K562 (cell line): ENCODE measurements around the gene GTF3C1. TPM values are rescaled to one million over a fixed set of nuclear protein-coding genes. Genes with fewer than 3 reads are reported as not detected.
A peak's percentile ranks its signal among the peaks of the same experiment; 100 is the strongest.

Experiments used
- ATAC-seq: fragments of 200-7000 bp; cut with Tn5 transposase; 3 replicates; pipeline ENCODE4 v1.9.1; 2020; ENCODE audit warnings: moderate library complexity
- BruUV-seq: library from RNA; stranded (reverse); fragments of 400-500 nt; replicated peaks from 2 replicates; lab custom pipeline; 2021; lab: Mats Ljungman, UMichigan
- CTCF ChIA-PET: fragments of 300-600 bp; formaldehyde crosslinking; extraction: SDS; loops from one replicate; lab custom pipeline; 2021; ENCODE audit warnings: low intra/inter-chr PET ratio; lab: Yijun Ruan, JAX
- POLR2A ChIA-PET: fragments of 300-600, 350-650 bp; sonication (Branson Sonifier 250); formaldehyde crosslinking; extraction: SDS; loops from one replicate; lab custom pipeline; 2021; ENCODE audit warnings: antibody characterized with exemption, inconsistent platforms; lab: Yijun Ruan, JAX
- DNase-seq, 4 experiments: peaks; one replicate each; pipeline versions ENCODE4 v3.0.0 to v3.0.0-alpha.2; 2011 to 2018; ENCODE audit warnings: low spot score in 3 of 4, mixed read lengths in 3 of 4; ENCODE audit errors: extremely low read depth in 1 of 4
- FAIRE-seq: peaks from 2 replicates; lab custom pipeline; 2011; peaks lifted over from hg19 to GRCh38; lab: Jason Lieb, UNC
- H2AFZ ChIP-seq: 2 replicates; pipeline ENCODE4 v1.6.0; 2011; ENCODE audit warnings: low read depth, low read length, control low read depth, inconsistent platforms
- H3K27ac ChIP-seq: fragments of 200-600 bp; 3 replicates; pipeline ENCODE4 v1.8.0; 2011; ENCODE audit warnings: low read depth, mild to moderate bottlenecking, control low read depth, inconsistent platforms, low read length, moderate library complexity, mixed read lengths; ENCODE audit errors: extremely low read depth
- H3K27me3 ChIP-seq, 2 experiments: fragments of 300-600 bp in 1 of 2; 2 replicates in 1 of 2; 3 replicates in 1 of 2; pipeline versions ENCODE4 v1.6.0 to v1.8.0; 2011; ENCODE audit warnings: inconsistent platforms in 2 of 2, low read length in 2 of 2, mild to moderate bottlenecking in 1 of 2, mixed read lengths in 1 of 2, moderate library complexity in 1 of 2; ENCODE audit not compliant: control insufficient read depth in 2 of 2, insufficient read depth in 2 of 2
- H3K36me3 ChIP-seq: fragments of 300-600 bp; 3 replicates; pipeline ENCODE4 v1.8.0; 2011; ENCODE audit warnings: mild to moderate bottlenecking, low read length, inconsistent platforms; ENCODE audit not compliant: control insufficient read depth, insufficient read depth
- H3K4me1 ChIP-seq, 2 experiments: fragments of 200-600 bp in 1 of 2; replicated peaks in 1 of 2; 2 replicates in 1 of 2; 3 replicates in 1 of 2; pipeline versions ENCODE4 v1.5.1 to v1.8.0; 2011; ENCODE audit warnings: inconsistent platforms in 2 of 2, low read length in 2 of 2, mild to moderate bottlenecking in 1 of 2, mixed read lengths in 1 of 2, moderate library complexity in 1 of 2; ENCODE audit not compliant: control insufficient read depth in 2 of 2, insufficient read depth in 2 of 2
- H3K4me2 ChIP-seq: 2 replicates; pipeline ENCODE4 v1.6.1; 2011; ENCODE audit warnings: low read length, control low read depth, inconsistent platforms, mixed read lengths; ENCODE audit not compliant: insufficient read depth
- H3K4me3 ChIP-seq: fragments of 200-600 bp; sonication (generic), shearing (Covaris generic); 2 replicates; pipeline ENCODE4 v1.5.1; 2016; ENCODE audit warnings: control low read depth, inconsistent platforms
- H3K79me2 ChIP-seq: fragments of 200-600 bp; 3 replicates; pipeline ENCODE4 v1.8.0; 2011; ENCODE audit warnings: low read length, inconsistent platforms; ENCODE audit not compliant: control insufficient read depth, insufficient read depth
- H3K9ac ChIP-seq, 2 experiments: 2 replicates each; pipeline versions ENCODE4 v1.6.0 to v1.6.1; 2011; ENCODE audit warnings: low read depth in 2 of 2, low read length in 2 of 2, control low read depth in 1 of 2, inconsistent platforms in 1 of 2, mild to moderate bottlenecking in 1 of 2, mixed read lengths in 1 of 2; ENCODE audit not compliant: insufficient read depth in 1 of 2
- H3K9me1 ChIP-seq: one replicate; pipeline ENCODE4 v1.6.0; 2011; ENCODE audit warnings: inconsistent platforms, mild to moderate bottlenecking, low read length, moderate library complexity; ENCODE audit not compliant: control insufficient read depth, insufficient read depth
- H3K9me3 ChIP-seq: replicated peaks from 2 replicates; pipeline ENCODE4 v1.5.1; 2011; ENCODE audit warnings: low read depth, low read length, inconsistent platforms; ENCODE audit not compliant: control insufficient read depth, insufficient read depth
- H4K20me1 ChIP-seq: replicated peaks from 2 replicates; pipeline ENCODE4 v1.6.1; 2011; ENCODE audit warnings: low read length, inconsistent platforms, mixed read lengths; ENCODE audit not compliant: control insufficient read depth, insufficient read depth
- ADNP ChIP-seq: fragments of 200-800 bp; sonication (Bioruptor generic); IDR thresholded peaks from 2 replicates; pipeline ENCODE4 v1.6.1; 2016; ENCODE audit warnings: missing genetic modification characterization, missing compliant biosample characterization
- BCOR ChIP-seq: fragments of 450-650 bp; IDR thresholded peaks from 2 replicates; pipeline ENCODE4 v1.6.1; 2016
- ESRRA ChIP-seq: fragments of 450-650 bp; IDR thresholded peaks from 2 replicates; pipeline ENCODE4 v1.6.1; 2014; ENCODE audit warnings: low read depth, mild to moderate bottlenecking, moderate library complexity, borderline replicate concordance
- KDM1A ChIP-seq, 2 experiments: fragments of 450-650 bp; IDR thresholded peaks; 2 replicates each; pipeline ENCODE4 v1.6.1; 2016; ENCODE audit warnings: mild to moderate bottlenecking in 2 of 2
- NFRKB ChIP-seq: fragments of 450-650 bp; IDR thresholded peaks from 2 replicates; pipeline ENCODE4 v1.6.1; 2016; ENCODE audit warnings: low read depth
- RBM25 ChIP-seq: fragments of 200-400 bp; formaldehyde crosslinking; IDR thresholded peaks from 2 replicates; pipeline ENCODE4 v1.6.1; 2018; ENCODE audit warnings: low read length, low read depth, moderate library complexity; ENCODE audit not compliant: severe bottlenecking
- RCOR1 ChIP-seq, 2 experiments: IDR thresholded peaks; 2 replicates each; pipeline ENCODE4 v1.6.1; 2012; ENCODE audit warnings: low read depth in 2 of 2, low read length in 2 of 2, borderline replicate concordance in 1 of 2, improper control_type of control experiment in 1 of 2
- TBL1XR1 ChIP-seq, 2 experiments: IDR thresholded peaks; 2 replicates each; pipeline ENCODE4 v1.6.1; 2012; ENCODE audit warnings: improper control_type of control experiment in 2 of 2, low read length in 2 of 2, mild to moderate bottlenecking in 1 of 2
- TOE1 ChIP-seq, 2 experiments: fragments of 450-650 bp in 1 of 2; sonication (generic) in 1 of 2; formaldehyde crosslinking in 1 of 2; IDR thresholded peaks; 2 replicates each; pipeline versions ENCODE4 v1.7.1 to v1.8.0; 2016 to 2022; ENCODE audit warnings: borderline replicate concordance in 2 of 2, mild to moderate bottlenecking in 2 of 2, antibody characterized with exemption in 1 of 2, inconsistent platforms in 1 of 2, low read depth in 1 of 2, missing genetic modification reagents in 1 of 2, moderate library complexity in 1 of 2
- VEZF1 ChIP-seq: fragments of 200-800 bp; sonication (Bioruptor generic); IDR thresholded peaks from 2 replicates; pipeline ENCODE4 v1.6.1; 2017; ENCODE audit warnings: missing genetic modification characterization, missing compliant biosample characterization
- ZNF282 ChIP-seq: sonication (generic); formaldehyde crosslinking; IDR thresholded peaks from 2 replicates; pipeline ENCODE4 v1.8.1; 2023; ENCODE audit warnings: missing genetic modification reagents
- ZNF586 ChIP-seq: fragments of 450-650 bp; formaldehyde crosslinking; conservative IDR thresholded peaks from 2 replicates; pipeline ENCODE4 v1.4.0; 2020; ENCODE audit warnings: mild to moderate bottlenecking, moderate library complexity
- ZNF740 ChIP-seq, 3 experiments: fragments of 200-800 bp in 1 of 3; sonication (Bioruptor generic) in 1 of 3; sonication (generic) in 1 of 3; formaldehyde crosslinking in 1 of 3; IDR thresholded peaks; 2 replicates each; pipeline versions ENCODE4 v1.6.1 to v1.8.0; 2016 to 2022; ENCODE audit warnings: mild to moderate bottlenecking in 2 of 3, missing compliant biosample characterization in 2 of 3, missing genetic modification characterization in 2 of 3, missing genetic modification reagents in 1 of 3
- WGBS: fragments of 100-300 bp; shearing (Covaris generic); methylation state at CpG from one replicate; pipeline ENCODE4 v1.1.6; 2016; ENCODE audit warnings: low coverage, mixed read lengths; ENCODE audit not compliant: insufficient coverage; ENCODE audit errors: missing lambda C conversion rate; 5-methylcytosine and 5-hydroxymethylcytosine counted together
- in situ Hi-C: fragments of 300-500 bp; cut with MboI; formaldehyde crosslinking; loops from 4 replicates; pipeline ENCODE4 v1.15.0; 2018; ENCODE audit warnings: inconsistent platforms, mixed read lengths
- intact Hi-C: fragments of 100-400 bp; cut with micrococcal nuclease; formaldehyde crosslinking; loops from 2 replicates; pipeline ENCODE4 v1.14.2; 2022
- polyA plus RNA-seq, 8 experiments: library from polyadenylated mRNA; depleted of rRNA in 4 of 8; stranded (reverse) in 5 of 8; unstranded in 3 of 8; fragments of >200 nt; fragmentation: Nextera tagmentation in 2 of 8; fragmentation: Illumina TruSeq in 1 of 8; extraction: Ambion mirVana in 2 of 8; extraction: Trizol in 1 of 8; gene quantifications; 2 replicates each; pipeline versions ENCODE4 v1.2.1 to v1.2.3, GENCODE V29; 2011 to 2014; ENCODE audit warnings: inconsistent platforms in 1 of 8, missing spikeins in 1 of 8
- total RNA-seq, 7 experiments: library from RNA; depleted of rRNA in 6 of 7; stranded (reverse); fragments of >200 nt in 6 of 7; fragmentation: Illumina TruSeq in 2 of 7; extraction: Trizol in 2 of 7; gene quantifications; 2 replicates each; pipeline versions ENCODE4 v1.2.1 to v1.2.3, GENCODE V29; 2011 to 2021; ENCODE audit warnings: low replicate concordance in 1 of 7
- TF ChIP-seq, protein P1 (sequence below): fragments of 450-650 bp; IDR thresholded peaks from 2 replicates; pipeline ENCODE4 v1.6.1; 2017; ENCODE audit warnings: antibody characterized with exemption
- TF ChIP-seq, protein P2 (sequence below): fragments of 450-650 bp; formaldehyde crosslinking; IDR thresholded peaks from 2 replicates; pipeline ENCODE4 v1.4.0; 2020; ENCODE audit warnings: mild to moderate bottlenecking, mixed read lengths

The GTF3C1 gene
- total and polyA plus RNA-seq, 9 of the 15 experiments (the other 6 are each of a cell fraction or from before 2014, with no cell fraction given) = 0.72 to 63.6 (median 30.9) TPM

DNA sequence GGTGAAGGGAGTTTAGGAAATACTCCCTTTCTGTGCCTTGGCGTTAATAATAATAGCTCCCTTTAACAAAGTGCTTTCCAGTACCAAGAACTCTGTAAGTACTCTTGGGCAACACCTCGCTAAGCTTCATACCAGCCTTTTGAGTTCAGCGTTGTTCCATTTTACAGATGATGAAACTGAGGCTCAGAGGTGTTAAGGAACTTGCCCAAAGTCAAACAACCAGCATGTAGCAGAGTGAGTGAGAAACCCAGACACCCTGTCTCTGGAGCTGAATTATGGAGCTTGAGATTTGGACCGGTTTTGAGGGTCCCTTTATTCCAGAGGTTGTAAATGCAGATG, 838 bp upstream of the GTF3C1 start:
- in situ Hi-C loops = no loop called here
- no peaks in the 10 kb centered on the region for H3K9me3 ChIP-seq
- TSS peak; percentile 85 for BruUV-seq
- peaks cover 40% of the 10 kb centered on the region for H3K79me2 ChIP-seq
- H3K36me3 ChIP-seq = peaks cover 12% of the 10 kb centered on the region; the same call in 2 of the 3 replicates
- peak overlapping the region; percentile 77 to 90; a peak in 3 of 4 replicates for H3K9ac ChIP-seq
- peak overlapping the region; percentile 99 for H2AFZ ChIP-seq
- H3K4me3 ChIP-seq = peak overlapping the region; percentile 92
- FAIRE-seq (no peak), ATAC-seq (no peak), DNase-seq (no peak)
- intact Hi-C loops = no loop called here
- peak overlapping the region; percentile 56 for H3K27ac ChIP-seq
- H3K27me3 ChIP-seq = no peaks in the 10 kb centered on the region
- WGBS = 26% methylated on average over 4 of the region's 4 CpGs
- peak overlapping the region; percentile 96 for H3K4me2 ChIP-seq
- ChIA-PET CTCF (no interaction called here), POLR2A (interaction anchor here (1.1 to 2.2 kb wide), 5 partner anchors 14 to 52 kb away, joined by 4 to 11 read pairs (median 6); no protein-coding TSS in a partner anchor)
- H3K4me1 ChIP-seq = peaks cover 21 to 23% of the 10 kb centered on the region in 2 experiments
- H3K9me1 ChIP-seq = no peaks in the 10 kb centered on the region
- H4K20me1 ChIP-seq = peaks cover 16% of the 10 kb centered on the region
- peak; percentile 82 to 86; a peak in 3 of 4 replicates for TF ChIP-seq KDM1A (IDR thresholded peaks at IDR 0.05)
- TF ChIP-seq ESRRA = 0 out of 2 replicates have a peak, but pooled peaks have one; percentile 9
- peak; percentile 96 for TF ChIP-seq BCOR
- TF ChIP-seq ZNF740 (CRISPR knock-in tag; IDR thresholded peaks at IDR 0.05) = peak; percentile 64
- peak in 1 of 2 experiments; percentile 61; a peak in 1 of 4 replicates for TF ChIP-seq ZNF740 (tag; IDR thresholded peaks at IDR 0.05)
- TF ChIP-seq, protein P1, sequence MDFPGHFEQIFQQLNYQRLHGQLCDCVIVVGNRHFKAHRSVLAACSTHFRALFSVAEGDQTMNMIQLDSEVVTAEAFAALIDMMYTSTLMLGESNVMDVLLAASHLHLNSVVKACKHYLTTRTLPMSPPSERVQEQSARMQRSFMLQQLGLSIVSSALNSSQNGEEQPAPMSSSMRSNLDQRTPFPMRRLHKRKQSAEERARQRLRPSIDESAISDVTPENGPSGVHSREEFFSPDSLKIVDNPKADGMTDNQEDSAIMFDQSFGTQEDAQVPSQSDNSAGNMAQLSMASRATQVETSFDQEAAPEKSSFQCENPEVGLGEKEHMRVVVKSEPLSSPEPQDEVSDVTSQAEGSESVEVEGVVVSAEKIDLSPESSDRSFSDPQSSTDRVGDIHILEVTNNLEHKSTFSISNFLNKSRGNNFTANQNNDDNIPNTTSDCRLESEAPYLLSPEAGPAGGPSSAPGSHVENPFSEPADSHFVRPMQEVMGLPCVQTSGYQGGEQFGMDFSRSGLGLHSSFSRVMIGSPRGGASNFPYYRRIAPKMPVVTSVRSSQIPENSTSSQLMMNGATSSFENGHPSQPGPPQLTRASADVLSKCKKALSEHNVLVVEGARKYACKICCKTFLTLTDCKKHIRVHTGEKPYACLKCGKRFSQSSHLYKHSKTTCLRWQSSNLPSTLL = no peak
- TF ChIP-seq, protein P2, sequence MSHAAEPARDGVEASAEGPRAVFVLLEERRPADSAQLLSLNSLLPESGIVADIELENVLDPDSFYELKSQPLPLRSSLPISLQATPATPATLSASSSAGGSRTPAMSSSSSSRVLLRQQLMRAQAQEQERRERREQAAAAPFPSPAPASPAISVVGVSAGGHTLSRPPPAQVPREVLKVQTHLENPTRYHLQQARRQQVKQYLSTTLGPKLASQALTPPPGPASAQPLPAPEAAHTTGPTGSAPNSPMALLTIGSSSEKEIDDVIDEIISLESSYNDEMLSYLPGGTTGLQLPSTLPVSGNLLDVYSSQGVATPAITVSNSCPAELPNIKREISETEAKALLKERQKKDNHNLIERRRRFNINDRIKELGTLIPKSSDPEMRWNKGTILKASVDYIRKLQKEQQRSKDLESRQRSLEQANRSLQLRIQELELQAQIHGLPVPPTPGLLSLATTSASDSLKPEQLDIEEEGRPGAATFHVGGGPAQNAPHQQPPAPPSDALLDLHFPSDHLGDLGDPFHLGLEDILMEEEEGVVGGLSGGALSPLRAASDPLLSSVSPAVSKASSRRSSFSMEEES = no peak
- 0 out of 2 replicates have a peak, but pooled peaks have one; percentile 7 for TF ChIP-seq NFRKB
- TF ChIP-seq RBM25 = peak; percentile 99
- no peak for TF ChIP-seq ZNF282 (CRISPR knock-in tag)
- 0 out of 2 replicates have a peak, but pooled peaks have one; percentile 2 for TF ChIP-seq TOE1 (IDR thresholded peaks at IDR 0.05; ENCODE audit: borderline replicate concordance)
- no peak for TF ChIP-seq TOE1 (CRISPR knock-in tag; IDR thresholded peaks at IDR 0.05; ENCODE audit: borderline replicate concordance, low read depth)
- no peak for TF ChIP-seq TBL1XR1 (IDR thresholded peaks at IDR 0.05; ENCODE audit: low read length in 2 of 2)
- peak; percentile 84 for TF ChIP-seq ADNP (tag)
- TF ChIP-seq ZNF586 (CRISPR knock-in tag) = no peak
- TF ChIP-seq RCOR1 (IDR thresholded peaks at IDR 0.05; ENCODE audit: borderline replicate concordance in 1 of 2, low read depth in 2 of 2, low read length in 2 of 2) = peak in 1 of 2 experiments; percentile 73; a peak in 1 of 4 replicates
- TF ChIP-seq VEZF1 (CRISPR knock-in tag) = no peak
